Right lobe of liver (tissue), 6 donors: ENCODE data around the gene PDE1C. TPM values are rescaled to one million over a fixed set of nuclear protein-coding genes. Genes with fewer than 3 reads are reported as not detected.

ENCODE experiments used
- ATAC-seq, 4 donors: fragments of 200-7000 bp; cut with Tn5 transposase; one replicate each; pipeline ENCODE4 v1.9.1; 2020; ENCODE audit warnings: mild to moderate bottlenecking in 4 of 4, moderate library complexity in 4 of 4
- DNase-seq, 3 donors: peaks; one replicate each; pipeline ENCODE4 v3.0.0-alpha.2; 2020
- H3K27ac ChIP-seq, 3 donors: fragments of 200-600 bp; one replicate each; pipeline ENCODE4 v1.8.0; 2022
- H3K27me3 ChIP-seq, 2 donors: fragments of 200-600 bp; one replicate each; pipeline ENCODE4 v1.8.0; 2022
- H3K36me3 ChIP-seq, 4 donors: fragments of 200-600 bp; sonication (generic) in 1 of 4; one replicate each; pipeline versions ENCODE4 v1.5.1 to v1.8.0; 2017 to 2022; ENCODE audit warnings: control low read depth in 1 of 4
- H3K4me1 ChIP-seq, 4 donors: fragments of 200-600 bp; sonication (generic) in 1 of 4; one replicate each; pipeline versions ENCODE4 v1.5.1 to v1.8.0; 2017 to 2022; ENCODE audit warnings: control low read depth in 1 of 4
- H3K4me3 ChIP-seq, 3 donors: fragments of 200-600 bp; one replicate each; pipeline ENCODE4 v1.8.0; 2022
- H3K9me3 ChIP-seq, 4 donors: fragments of 200-600 bp; sonication (generic) in 1 of 4; one replicate each; pipeline versions ENCODE4 v1.5.1 to v1.8.0; 2017 to 2022; ENCODE audit warnings: control low read depth in 1 of 4
- CTCF ChIP-seq, 4 donors: fragments of 200-600 bp in 3 of 4; fragments of 450-650 bp in 1 of 4; IDR thresholded peaks; one replicate each; pipeline versions ENCODE4 v1.5.1 to v1.8.0; 2016 to 2022; ENCODE audit warnings: antibody characterized with exemption in 4 of 4, mild to moderate bottlenecking in 2 of 4
- POLR2A ChIP-seq: fragments of 450-650 bp; IDR thresholded peaks from one replicate; pipeline ENCODE4 v1.6.1; 2017; ENCODE audit warnings: antibody characterized with exemption, mild to moderate bottlenecking
- WGBS: methylation state at CpG from one replicate; pipeline ENCODE4 v1.1.6; 2018; ENCODE audit warnings: low coverage, low lambda C conversion rate; ENCODE audit not compliant: insufficient coverage; ENCODE audit errors: missing lambda C conversion rate; 5-methylcytosine and 5-hydroxymethylcytosine counted together
- intact Hi-C, 2 donors: fragments of 100-400 bp; cut with DNase I; formaldehyde crosslinking; loops; one replicate each; pipeline versions ENCODE4 v1.11.2 to v1.14.1; 2022
- total RNA-seq, 6 experiments: library from RNA; depleted of rRNA in 2 of 6; stranded (reverse); fragments of >200 nt in 2 of 6; fragmentation: NEBNext Ultra II Directional in 3 of 6; extraction: Animal tissue kit (Norgen Biotek cat#: 25700) in 3 of 6; gene quantifications; one replicate each; pipeline versions ENCODE4 v1.1.0 to v1.2.4, GENCODE V29; 2016 to 2023
- donor health status: DM: no; HTN: yes; CAD: no.
- donor health status: DM: no; HTN: no; CAD: no.
- donor health status: DM: no; HTN: no; CAD: no.
- donor health status: DM: no; HTN: yes; CAD: no.
- donor health status: DM: no; HTN: yes; CAD: no.

The PDE1C gene
- total RNA-seq, 6 experiments from 2014 or later, result 0.02 TPM; not detected in 5

DNA sequence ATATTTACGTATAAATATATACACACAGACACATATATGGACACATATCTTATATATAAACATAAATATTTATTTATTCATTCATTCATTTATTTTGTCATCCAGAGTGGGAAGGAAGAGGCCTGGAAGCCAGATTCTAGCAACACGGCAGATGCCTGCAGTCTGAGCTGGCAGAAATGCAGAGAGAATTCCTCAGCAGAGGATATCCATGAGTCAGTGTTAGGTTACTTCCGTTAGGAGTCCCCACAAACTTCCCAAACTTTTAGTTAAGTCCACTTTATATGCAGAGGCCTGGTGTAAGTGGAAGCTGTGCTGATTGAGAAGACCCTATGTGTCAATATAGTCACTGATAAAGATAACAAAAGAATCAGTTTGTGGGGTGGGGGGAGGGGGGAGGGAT is 293.6 kb downstream of the PDE1C start:
- no peak overlapping the region for H3K27ac ChIP-seq
- WGBS, result 55% methylated on average over 3 of the region's 3 CpGs
- no peaks in the 10 kb centered on the region for H3K4me1 ChIP-seq
- intact Hi-C loops, result no loop called here
- H3K27me3 ChIP-seq, result no peaks in the 10 kb centered on the region
- H3K4me3 ChIP-seq, result no peak overlapping the region
- DNase-seq, result no peak
- TF ChIP-seq POLR2A (no peak), CTCF (IDR thresholded peaks at IDR 0.05) (no peak)
- no peaks in the 10 kb centered on the region for H3K36me3 ChIP-seq
- no peak for ATAC-seq
- H3K9me3 ChIP-seq, result no peaks in the 10 kb centered on the region

DNA sequence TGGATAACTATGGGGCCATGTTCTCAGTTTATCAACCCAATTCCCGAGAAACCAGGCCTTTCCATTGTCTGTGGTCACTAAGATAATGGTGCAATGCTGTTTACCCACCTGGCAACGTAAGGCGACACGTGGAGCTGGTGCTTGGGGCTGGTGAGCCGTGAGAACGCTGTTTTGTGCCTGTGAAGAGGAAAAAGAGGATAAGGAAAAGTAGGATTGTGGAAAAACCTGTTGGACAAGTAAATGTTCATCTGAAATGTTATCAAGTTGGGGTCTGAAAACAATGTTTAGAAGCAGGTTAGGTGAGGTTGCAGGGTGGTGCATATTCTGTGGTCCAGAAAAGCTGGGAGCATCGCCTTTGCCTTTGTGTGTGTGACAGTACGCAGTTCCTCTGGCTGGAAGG is 294.7 kb downstream of the PDE1C start:
- ATAC-seq (no peak), DNase-seq (no peak)
- Histone ChIP-seq H3K4me1 (no peaks in the 10 kb centered on the region), H3K36me3 (no peaks in the 10 kb centered on the region), H3K27ac (no peak overlapping the region), H3K9me3 (no peaks in the 10 kb centered on the region), H3K4me3 (no peak overlapping the region), H3K27me3 (no peaks in the 10 kb centered on the region)
- TF ChIP-seq POLR2A, result no peak
- TF ChIP-seq CTCF (IDR thresholded peaks at IDR 0.05), result no peak
- intact Hi-C loops, result no loop called here
- WGBS, result 28% methylated on average over 8 of the region's 8 CpGs

DNA sequence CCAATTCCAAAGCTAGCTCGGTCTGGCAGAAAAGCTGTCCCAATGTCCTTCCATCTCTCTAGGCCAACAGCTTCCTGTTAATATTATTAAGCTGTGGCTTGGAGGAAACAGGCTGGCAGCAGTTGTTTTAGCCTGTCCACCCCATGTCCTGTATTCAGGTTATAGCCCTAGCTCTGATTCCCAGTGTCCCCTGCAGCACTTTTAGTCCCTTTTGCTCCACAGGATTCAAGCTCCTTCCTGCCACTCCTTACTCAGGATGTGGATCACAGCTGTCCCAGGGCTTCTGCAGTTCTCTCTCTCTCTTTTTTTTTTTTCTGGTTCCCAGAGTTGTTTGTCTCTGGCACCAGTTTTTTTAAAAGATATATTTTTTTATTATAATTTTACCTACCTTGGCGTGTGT is 298.0 kb downstream of the PDE1C start:
- TF ChIP-seq CTCF (IDR thresholded peaks at IDR 0.05), result no peak
- no peak for TF ChIP-seq POLR2A
- intact Hi-C loops, result no loop called here
- Histone ChIP-seq H3K9me3 (no peaks in the 10 kb centered on the region), H3K27me3 (no peaks in the 10 kb centered on the region), H3K4me3 (no peak overlapping the region), H3K27ac (no peak overlapping the region), H3K4me1 (no peaks in the 10 kb centered on the region), H3K36me3 (no peaks in the 10 kb centered on the region)
- WGBS, result 71% methylated on average over 2 of the region's 2 CpGs
- DNase-seq, result no peak
- no peak for ATAC-seq

DNA sequence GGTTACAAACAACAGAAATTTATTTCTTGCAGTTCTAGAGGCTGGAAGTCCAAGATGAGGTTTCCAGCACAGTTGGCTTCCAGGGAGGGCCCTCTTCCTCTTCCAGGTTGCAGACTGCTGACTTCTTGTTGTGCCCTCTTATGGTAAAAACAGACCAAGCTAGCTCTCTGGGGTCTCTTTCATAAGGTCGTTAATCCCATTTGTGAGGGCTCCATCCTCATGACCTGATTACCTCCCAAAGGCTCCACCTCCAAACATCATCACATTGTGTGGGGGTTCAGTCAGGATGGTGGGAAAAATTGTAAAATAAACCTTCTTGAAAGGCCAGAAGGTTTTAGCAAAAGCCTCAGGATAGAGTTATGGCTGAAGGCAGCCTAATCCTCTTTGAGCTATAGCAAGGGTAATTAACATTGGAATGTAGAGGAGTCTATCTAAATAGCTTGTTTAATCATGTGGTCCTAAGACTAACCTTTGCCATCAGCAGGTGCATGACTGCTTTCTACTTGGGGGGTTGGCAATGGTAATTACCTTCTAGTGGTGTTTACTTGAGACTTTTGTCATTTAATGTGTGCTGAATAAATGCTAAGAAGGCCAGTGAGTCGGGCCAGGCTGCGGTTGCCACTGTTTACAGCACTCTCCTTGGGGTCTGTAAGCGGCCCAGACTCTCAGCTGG is 302.4 kb downstream of the PDE1C start:
- DNase-seq (no peak), ATAC-seq (no peak)
- no peak for TF ChIP-seq CTCF (IDR thresholded peaks at IDR 0.05)
- Histone ChIP-seq H3K9me3 (no peaks in the 10 kb centered on the region), H3K27me3 (no peaks in the 10 kb centered on the region), H3K4me1 (no peaks in the 10 kb centered on the region), H3K4me3 (no peak overlapping the region), H3K36me3 (no peaks in the 10 kb centered on the region), H3K27ac (no peak overlapping the region)
- 22% methylated on average over 2 of the region's 4 CpGs for WGBS
- intact Hi-C loops, result no loop called here

GRCh38 chr7:31764462-31764861 is 305.7 kb downstream of the PDE1C start:
- Histone ChIP-seq H3K9me3 (no peaks in the 10 kb centered on the region), H3K36me3 (no peaks in the 10 kb centered on the region), H3K4me1 (no peaks in the 10 kb centered on the region), H3K27ac (no peak overlapping the region), H3K27me3 (no peaks in the 10 kb centered on the region), H3K4me3 (no peak overlapping the region)
- TF ChIP-seq POLR2A, result no peak
- no peak for TF ChIP-seq CTCF (IDR thresholded peaks at IDR 0.05)
- WGBS, result 61% methylated on average over 4 of the region's 4 CpGs
- intact Hi-C loops, result no loop called here
- ATAC-seq (no peak), DNase-seq (no peak)
